ENCODE measurements around the gene ZYG11A. TPM values are rescaled to one million over a fixed set of nuclear protein-coding genes. Genes with fewer than 3 reads are reported as not detected.

ZYG11A gene
- total and polyA plus RNA-seq, 2 of the 13 experiments (the other 11 are each of a cell fraction or from before 2014, with no cell fraction given): not detected

GRCh38 chr1:52892424-52893215 lies 50.1 kb downstream of the ZYG11A start (continued):
- no peak for TF ChIP-seq RERE (CRISPR knock-in tag; IDR thresholded peaks at IDR 0.05; ENCODE audit: low read depth)
- TF ChIP-seq ZNF326 (CRISPR knock-in tag; IDR thresholded peaks at IDR 0.05; ENCODE audit: borderline replicate concordance): no peak
- no peak for TF ChIP-seq POLR2AphosphoS2 (IDR thresholded peaks at IDR 0.05; ENCODE audit: low read depth, low read length)
- TF ChIP-seq CBX5 (CRISPR knock-in tag; IDR thresholded peaks at IDR 0.05; ENCODE audit: borderline replicate concordance): no peak

- POLR2A ChIA-PET: no interaction called here
- no peak for TF ChIP-seq MXI1 (IDR thresholded peaks at IDR 0.05; ENCODE audit: borderline replicate concordance, low read depth, low read length)
- TF ChIP-seq GMEB1 (CRISPR knock-in tag; IDR thresholded peaks at IDR 0.05; ENCODE audit: borderline replicate concordance): no peak
- TF ChIP-seq ZNF296 (CRISPR knock-in tag; conservative IDR thresholded peaks at IDR 0.05): no peak
- TF ChIP-seq HNF1B (CRISPR knock-in tag; IDR thresholded peaks at IDR 0.05): no peak
- no peak for TF ChIP-seq ETV6 (CRISPR knock-in tag; conservative IDR thresholded peaks at IDR 0.05)
- TF ChIP-seq BHLHE40 (IDR thresholded peaks at IDR 0.05; ENCODE audit: low read length): no peak
- no peak for TF ChIP-seq SALL1 (CRISPR knock-in tag; IDR thresholded peaks at IDR 0.05)
- TF ChIP-seq ZNF598 (CRISPR knock-in tag; IDR thresholded peaks at IDR 0.05; ENCODE audit: borderline replicate concordance): no peak
- no peak for TF ChIP-seq ONECUT2 (CRISPR knock-in tag; IDR thresholded peaks at IDR 0.05)
- TF ChIP-seq MAFK (conservative IDR thresholded peaks at IDR 0.05 in 1 of 2, IDR thresholded peaks at IDR 0.05 in 1 of 2; ENCODE audit: low read length in 2 of 2): no peak
Measured at GRCh38 chr1:52899445-52899894, 56.9 kb downstream of the ZYG11A start.

More at GRCh38 chr1:52899445-52899894, 56.9 kb downstream of the ZYG11A start:
- in situ Hi-C loops (cut with HindIII; ENCODE audit: extremely low pct_ligation_motif_present, low pct_unique_long_range_greater_than_20kb) (no loop called here), intact Hi-C loops (cut with micrococcal nuclease; ENCODE audit: unreplicated experiment) (no loop called here)
- Histone ChIP-seq H3K27ac (ENCODE audit: extremely low read length, insufficient read depth, low read length) (no peak overlapping the region), H3K4me3 (replicated peaks in 1 of 3; ENCODE audit: insufficient read depth in 1 of 3, low read depth in 2 of 3, low read length in 3 of 3) (no peak overlapping the region), H3K4me2 (ENCODE audit: low read depth, low read length) (peak overlapping the region; percentile 29; the same call in 1 of the 2 replicates), H3K27me3 (ENCODE audit: control insufficient read depth in 1 of 2, insufficient read depth in 2 of 2, low read length in 2 of 2) (no peaks in the 10 kb centered on the region), H3K36me3 (replicated peaks in 1 of 2; ENCODE audit: control insufficient read depth in 1 of 2, insufficient read depth in 2 of 2, low read length in 2 of 2) (peaks cover 0 to 9% of the 10 kb centered on the region in 2 experiments; a peak in 2 of 5 replicates), H3K79me2 (ENCODE audit: insufficient read depth, low read length) (no peaks in the 10 kb centered on the region), H3K9ac (ENCODE audit: insufficient read depth, low read depth, low read length) (peak overlapping the region; percentile 6; the same call in 1 of the 2 replicates), H3K9me3 (ENCODE audit: low read length) (no peaks in the 10 kb centered on the region), H4K20me1 (ENCODE audit: insufficient read depth, low read length) (no peaks in the 10 kb centered on the region), H3K4me1 (ENCODE audit: insufficient read depth, low read length) (peaks cover 17% of the 10 kb centered on the region), H2AFZ (ENCODE audit: low read length) (no peak overlapping the region)
- FAIRE-seq (peak; percentile 55), ATAC-seq (peak; percentile 75), DNase-seq (ENCODE audit: low spot score) (peak; percentile 30)
- no TSS peak for BruUV-seq (replicated peaks)
- CTCF ChIA-PET (ENCODE audit: low intra/inter-chr PET ratio, low total read pairs): no interaction called here
- 13% methylated on average over 4 of the region's 4 CpGs for WGBS (ENCODE audit: low lambda C conversion rate)

All from HepG2 (cell line).